Effector memory CD8-positive, alpha-beta T cell (primary cell): ENCODE measurements around the gene TKT.
"Not testable (repeated sequence)": the region's sequence is repeated elsewhere in the genome, so short reads cannot be mapped to it uniquely, and the experiment has no call there.

Experiments used
- ATAC-seq: fragments of 150-1000 bp; cut with Tn5 transposase; replicated peaks from 2 replicates; pipeline ENCODE4 v1.10.0; 2021; ENCODE audit warnings: mild to moderate bottlenecking, moderate library complexity
- DNase-seq, 3 experiments: peaks; one replicate each; pipeline ENCODE4 v3.0.0; 2021
- H3K27ac Mint-ChIP-seq, 2 donors: one replicate each; pipeline ENCODE4 v1.8.0; 2022; ENCODE audit warnings: mild to moderate bottlenecking in 2 of 2, mixed read lengths in 2 of 2, moderate library complexity in 2 of 2
- H3K27me3 Mint-ChIP-seq, 2 donors: one replicate each; pipeline ENCODE4 v1.8.0; 2022; ENCODE audit warnings: mixed read lengths in 2 of 2
- H3K36me3 Mint-ChIP-seq: one replicate; pipeline ENCODE4 v1.8.0; 2022; ENCODE audit warnings: mild to moderate bottlenecking, moderate library complexity, mixed read lengths; ENCODE audit not compliant: insufficient read depth
- H3K4me1 Mint-ChIP-seq, 2 donors: one replicate each; pipeline ENCODE4 v1.8.0; 2022; ENCODE audit warnings: low read depth in 2 of 2, mixed read lengths in 2 of 2
- H3K4me3 Mint-ChIP-seq, 2 donors: one replicate each; pipeline ENCODE4 v1.8.0; 2022; ENCODE audit warnings: mild to moderate bottlenecking in 2 of 2, mixed read lengths in 2 of 2, moderate library complexity in 2 of 2
- H3K9me3 Mint-ChIP-seq, 2 donors: one replicate each; pipeline ENCODE4 v1.8.0; 2022; ENCODE audit warnings: mixed read lengths in 2 of 2
- total RNA-seq, 9 experiments: gene quantifications; one replicate each; lab custom pipeline; 2026; lab: John Stamatoyannopoulos, UW

Gene TKT
- 70.3 to 282 (median 126) reads per million in 9 experiments for total RNA-seq

GRCh38 chr3:53255775-53256703 lies at the start of gene TKT:
TSS of gene TKT (minus strand) at chr3:53256022. CDS start at chr3:53255942, 80 bp downstream.
- Mint-ChIP-seq H3K4me1 (peaks cover 27 to 34% of the 10 kb centered on the region in 2 donors), H3K27ac (peak within 1 kb of the TSS; percentile 75 to 89), H3K4me3 (peak within 1 kb of the TSS; percentile 89 to 92), H3K27me3 (no peaks in the 10 kb centered on the region), H3K36me3 (peaks cover 3% of the 10 kb centered on the region), H3K9me3 (no peaks in the 10 kb centered on the region)
- DNase-seq, result peak; percentile 65 to 72 (median 65)
- ATAC-seq, result peak; percentile 78

GRCh38 chr3:53303957-53304356 lies 48.1 kb upstream of the TKT start:
- H3K9me3 Mint-ChIP-seq, result no peaks in the 10 kb centered on the region
- H3K4me3 Mint-ChIP-seq, result no peak overlapping the region
- no peaks in the 10 kb centered on the region for H3K27me3 Mint-ChIP-seq
- no peak for DNase-seq
- peaks cover 3 to 5% of the 10 kb centered on the region in 2 donors for H3K4me1 Mint-ChIP-seq
- peaks cover 67% of the 10 kb centered on the region for H3K36me3 Mint-ChIP-seq
- H3K27ac Mint-ChIP-seq, result peak overlapping the region; percentile 30 to 69
- no peak for ATAC-seq

- DNase-seq (no peak), ATAC-seq (no peak)
- H3K36me3 Mint-ChIP-seq, result peaks cover 63% of the 10 kb centered on the region
- no peak overlapping the region for H3K4me3 Mint-ChIP-seq
- no peaks in the 10 kb centered on the region for H3K27me3 Mint-ChIP-seq
- H3K9me3 Mint-ChIP-seq, result no peaks in the 10 kb centered on the region
- H3K4me1 Mint-ChIP-seq, result peaks cover 3 to 5% of the 10 kb centered on the region in 2 donors
- H3K27ac Mint-ChIP-seq, result peak overlapping the region; percentile 30 to 69
Measured at GRCh38 chr3:53303549-53303948, 47.7 kb upstream of the TKT start.

GRCh38 chr3:53300826-53301225 lies 45.0 kb upstream of the TKT start:
- no peak overlapping the region for H3K4me3 Mint-ChIP-seq
- H3K4me1 Mint-ChIP-seq, result peaks cover 3 to 5% of the 10 kb centered on the region in 2 donors
- no peak overlapping the region for H3K27ac Mint-ChIP-seq
- no peaks in the 10 kb centered on the region for H3K27me3 Mint-ChIP-seq
- no peaks in the 10 kb centered on the region for H3K9me3 Mint-ChIP-seq
- peaks cover 51% of the 10 kb centered on the region for H3K36me3 Mint-ChIP-seq
- no peak for ATAC-seq
- DNase-seq, result no peak

GRCh38 chr3:53299611-53300023 lies 43.8 kb upstream of the TKT start:
- not testable (repeated sequence) for H3K9me3 Mint-ChIP-seq, H3K27ac Mint-ChIP-seq, H3K4me3 Mint-ChIP-seq, H3K4me1 Mint-ChIP-seq, H3K27me3 Mint-ChIP-seq
- H3K36me3 Mint-ChIP-seq, result peaks cover 53% of the 10 kb centered on the region
- DNase-seq (peak in 1 of 3 experiments; percentile 14), ATAC-seq (peak; percentile 81)

- H3K4me1 Mint-ChIP-seq, result peaks cover 5 to 10% of the 10 kb centered on the region in 2 donors
- ATAC-seq (no peak), DNase-seq (no peak)
- H3K27ac Mint-ChIP-seq, result no peak overlapping the region
- H3K4me3 Mint-ChIP-seq, result no peak overlapping the region
- no peaks in the 10 kb centered on the region for H3K27me3 Mint-ChIP-seq
- H3K36me3 Mint-ChIP-seq, result peaks cover 36% of the 10 kb centered on the region
- H3K9me3 Mint-ChIP-seq, result no peaks in the 10 kb centered on the region
Measured at GRCh38 chr3:53295410-53295809, 39.6 kb upstream of the TKT start.

- Mint-ChIP-seq H3K4me1 (peaks cover 0 to 7% of the 10 kb centered on the region in 2 donors), H3K4me3 (no peak overlapping the region), H3K27me3 (no peaks in the 10 kb centered on the region), H3K9me3 (no peaks in the 10 kb centered on the region), H3K27ac (peak overlapping the region; percentile 18 to 27), H3K36me3 (peaks cover 27% of the 10 kb centered on the region)
- DNase-seq (no peak), ATAC-seq (no peak)
Measured at GRCh38 chr3:53293867-53294266, 38.0 kb upstream of the TKT start.

- Mint-ChIP-seq H3K36me3 (peaks cover 47% of the 10 kb centered on the region), H3K4me1 (no peaks in the 10 kb centered on the region), H3K27me3 (no peaks in the 10 kb centered on the region), H3K9me3 (no peaks in the 10 kb centered on the region), H3K4me3 (no peak overlapping the region), H3K27ac (peak overlapping the region in 1 of 2 donors; percentile 41)
- no peak for ATAC-seq
- DNase-seq, result no peak
Measured at GRCh38 chr3:53288214-53288613, 32.4 kb upstream of the TKT start.

- H3K4me1 Mint-ChIP-seq, result no peaks in the 10 kb centered on the region
- no peaks in the 10 kb centered on the region for H3K27me3 Mint-ChIP-seq
- peaks cover 47% of the 10 kb centered on the region for H3K36me3 Mint-ChIP-seq
- ATAC-seq (no peak), DNase-seq (no peak)
- no peak overlapping the region for H3K4me3 Mint-ChIP-seq
- peak overlapping the region in 1 of 2 donors; percentile 59 for H3K27ac Mint-ChIP-seq
- H3K9me3 Mint-ChIP-seq, result no peaks in the 10 kb centered on the region
Measured at GRCh38 chr3:53287131-53287629, 31.4 kb upstream of the TKT start.

- Mint-ChIP-seq H3K9me3 (no peaks in the 10 kb centered on the region), H3K36me3 (peaks cover 45% of the 10 kb centered on the region), H3K27me3 (no peaks in the 10 kb centered on the region), H3K27ac (peak overlapping the region in 1 of 2 donors; percentile 59), H3K4me3 (no peak overlapping the region), H3K4me1 (no peaks in the 10 kb centered on the region)
- DNase-seq (no peak), ATAC-seq (no peak)
Measured at GRCh38 chr3:53286727-53287126, 30.9 kb upstream of the TKT start.

GRCh38 chr3:53282581-53282980 lies 26.8 kb upstream of the TKT start:
- H3K4me1 Mint-ChIP-seq, result no peaks in the 10 kb centered on the region
- H3K4me3 Mint-ChIP-seq, result no peak overlapping the region

GRCh38 chr3:53278667-53279066 lies 22.8 kb upstream of the TKT start:
- peaks cover 8% of the 10 kb centered on the region for H3K36me3 Mint-ChIP-seq
- H3K27ac Mint-ChIP-seq, result no peak overlapping the region
- H3K27me3 Mint-ChIP-seq, result peaks cover 0 to 2% of the 10 kb centered on the region in 2 donors
- ATAC-seq, result no peak
- no peak overlapping the region for H3K4me3 Mint-ChIP-seq
- no peak for DNase-seq
- H3K4me1 Mint-ChIP-seq, result peaks cover 0 to 5% of the 10 kb centered on the region in 2 donors
- H3K9me3 Mint-ChIP-seq, result no peaks in the 10 kb centered on the region

More at GRCh38 chr3:53282581-53282980, 26.8 kb upstream of the TKT start:
- Mint-ChIP-seq H3K27me3 (no peaks in the 10 kb centered on the region), H3K9me3 (no peaks in the 10 kb centered on the region), H3K27ac (no peak overlapping the region), H3K36me3 (peaks cover 32% of the 10 kb centered on the region)
- ATAC-seq, result no peak
- no peak for DNase-seq

GRCh38 chr3:53274938-53275605 lies 19.2 kb upstream of the TKT start:
- H3K4me3 Mint-ChIP-seq, result no peak overlapping the region
- ATAC-seq (peak; percentile 48), DNase-seq (no peak)
- H3K4me1 Mint-ChIP-seq, result peaks cover 0 to 5% of the 10 kb centered on the region in 2 donors
- peak overlapping the region; percentile 11 to 16 for H3K27ac Mint-ChIP-seq
- H3K36me3 Mint-ChIP-seq, result peaks cover 3% of the 10 kb centered on the region
- no peaks in the 10 kb centered on the region for H3K9me3 Mint-ChIP-seq
- peaks cover 0 to 7% of the 10 kb centered on the region in 2 donors for H3K27me3 Mint-ChIP-seq
